Measurements from ENCODE around the gene COQ4.

The COQ4 gene

GRCh38 chr9:128340691-128341434 lies 18.2 kb downstream of the COQ4 start:
- H2BK12ac ChIP-seq (ENCODE audit: low read length), result no peak overlapping the region
- H3K27me3 ChIP-seq (ENCODE audit: control insufficient read depth in 3 of 3, insufficient read depth in 3 of 3, low read depth in 1 of 3, low read length in 3 of 3), result peaks cover 0 to 7% (median 2%) of the 10 kb centered on the region in 3 experiments
- H2AK5ac ChIP-seq (ENCODE audit: low read depth, low read length), result peak overlapping the region; percentile 15
- H2AFZ ChIP-seq (ENCODE audit: low read length), result peak overlapping the region; percentile 97
- no peak overlapping the region for H2BK5ac ChIP-seq (ENCODE audit: low read length)
- H3K23ac ChIP-seq (ENCODE audit: low read depth, low read length, poor library complexity), result peak overlapping the region; percentile 52
- H3K4me3 ChIP-seq (ENCODE audit: low read length in 2 of 2), result peak overlapping the region; percentile 85 to 87
- H3K9me3 ChIP-seq (replicated peaks in 1 of 2; ENCODE audit: control insufficient read depth in 2 of 2, insufficient read depth in 1 of 2, low read depth in 1 of 2, low read length in 2 of 2), result no peaks in the 10 kb centered on the region
- peaks cover 12 to 44% of the 10 kb centered on the region in 2 donors for H3K36me3 ChIP-seq (replicated peaks in 1 of 2; ENCODE audit: control insufficient read depth in 2 of 2, insufficient read depth in 2 of 2, low read length in 2 of 2)
- H3K4ac ChIP-seq (ENCODE audit: low read length), result no peak overlapping the region
- DNase-seq (ENCODE audit: low spot score), result no peak
- no peak overlapping the region for H3K27ac ChIP-seq (replicated peaks; ENCODE audit: low read length)
- H3K4me2 ChIP-seq (ENCODE audit: insufficient read depth, low read length, poor library complexity, severe bottlenecking), result peak overlapping the region; percentile 97
- no CpG with 5 or more reads among the region's 48 CpGs for WGBS, 2 donors (ENCODE audit: extremely low coverage in 2 of 2, insufficient read length in 2 of 2, insufficient replicate concordance in 1 of 2)
- H2BK120ac ChIP-seq (ENCODE audit: low read depth, low read length), result no peak overlapping the region
- H3K18ac ChIP-seq (ENCODE audit: low read length), result peak overlapping the region; percentile 62
- H3K4me1 ChIP-seq (ENCODE audit: control insufficient read depth in 2 of 2, insufficient read depth in 1 of 2, low read depth in 1 of 2, low read length in 2 of 2), result peaks cover 4 to 9% of the 10 kb centered on the region in 2 donors
- H3K9ac ChIP-seq (ENCODE audit: low read depth, low read length, poor library complexity), result peak overlapping the region; percentile 73
- no peak overlapping the region for H3K14ac ChIP-seq (ENCODE audit: low read length)
- H2BK15ac ChIP-seq (ENCODE audit: low read length), result no peak overlapping the region
- no peak overlapping the region for H4K91ac ChIP-seq (ENCODE audit: low read depth, low read length, poor library complexity)
- H4K8ac ChIP-seq (ENCODE audit: low read depth, low read length), result no peak overlapping the region
- H3K79me1 ChIP-seq (ENCODE audit: low read depth, low read length), result no peaks in the 10 kb centered on the region

- Histone ChIP-seq H3K18ac (ENCODE audit: low read length) (no peak overlapping the region), H3K23ac (ENCODE audit: low read depth, low read length, poor library complexity) (peak overlapping the region; percentile 52), H3K36me3 (replicated peaks in 1 of 2; ENCODE audit: control insufficient read depth in 2 of 2, insufficient read depth in 2 of 2, low read length in 2 of 2) (peaks cover 12 to 42% of the 10 kb centered on the region in 2 donors), H2BK12ac (ENCODE audit: low read length) (no peak overlapping the region), H2BK5ac (ENCODE audit: low read length) (no peak overlapping the region), H4K91ac (ENCODE audit: low read depth, low read length, poor library complexity) (no peak overlapping the region), H3K9me3 (replicated peaks in 1 of 2; ENCODE audit: control insufficient read depth in 2 of 2, insufficient read depth in 1 of 2, low read depth in 1 of 2, low read length in 2 of 2) (no peaks in the 10 kb centered on the region), H3K27me3 (ENCODE audit: control insufficient read depth in 3 of 3, insufficient read depth in 3 of 3, low read depth in 1 of 3, low read length in 3 of 3) (peaks cover 0 to 7% (median 2%) of the 10 kb centered on the region in 3 experiments), H3K4me1 (ENCODE audit: control insufficient read depth in 2 of 2, insufficient read depth in 1 of 2, low read depth in 1 of 2, low read length in 2 of 2) (peaks cover 4 to 9% of the 10 kb centered on the region in 2 donors), H2BK15ac (ENCODE audit: low read length) (no peak overlapping the region), H2BK120ac (ENCODE audit: low read depth, low read length) (no peak overlapping the region), H3K27ac (replicated peaks; ENCODE audit: low read length) (no peak overlapping the region), H2AFZ (ENCODE audit: low read length) (peak overlapping the region; percentile 97), H3K9ac (ENCODE audit: low read depth, low read length, poor library complexity) (no peak overlapping the region), H2AK5ac (ENCODE audit: low read depth, low read length) (peak overlapping the region; percentile 15), H3K14ac (ENCODE audit: low read length) (no peak overlapping the region), H3K4me3 (ENCODE audit: low read length in 2 of 2) (peak overlapping the region; percentile 67 to 85), H3K79me1 (ENCODE audit: low read depth, low read length) (no peaks in the 10 kb centered on the region), H3K4ac (ENCODE audit: low read length) (no peak overlapping the region), H3K4me2 (ENCODE audit: insufficient read depth, low read length, poor library complexity, severe bottlenecking) (peak overlapping the region; percentile 97), H4K8ac (ENCODE audit: low read depth, low read length) (no peak overlapping the region)
- WGBS, 2 donors (ENCODE audit: extremely low coverage in 2 of 2, insufficient read length in 2 of 2, insufficient replicate concordance in 1 of 2), result no CpG with 5 or more reads among the region's 13 CpGs
- no peak for DNase-seq (ENCODE audit: low spot score)
These were observed 18.8 kb downstream of the COQ4 start for GRCh38 chr9:128341435-128341849.

- Histone ChIP-seq H3K4me3 (ENCODE audit: low read length in 2 of 2) (no peak overlapping the region), H3K27ac (replicated peaks; ENCODE audit: low read length) (no peak overlapping the region), H3K23ac (ENCODE audit: low read depth, low read length, poor library complexity) (no peak overlapping the region), H2BK15ac (ENCODE audit: low read length) (no peak overlapping the region), H3K9ac (ENCODE audit: low read depth, low read length, poor library complexity) (no peak overlapping the region), H4K8ac (ENCODE audit: low read depth, low read length) (no peak overlapping the region), H2BK5ac (ENCODE audit: low read length) (no peak overlapping the region), H2AK5ac (ENCODE audit: low read depth, low read length) (peak overlapping the region; percentile 42), H2AFZ (ENCODE audit: low read length) (no peak overlapping the region), H3K18ac (ENCODE audit: low read length) (no peak overlapping the region), H3K14ac (ENCODE audit: low read length) (no peak overlapping the region), H2BK120ac (ENCODE audit: low read depth, low read length) (no peak overlapping the region), H4K91ac (ENCODE audit: low read depth, low read length, poor library complexity) (no peak overlapping the region), H3K27me3 (ENCODE audit: control insufficient read depth in 3 of 3, insufficient read depth in 3 of 3, low read depth in 1 of 3, low read length in 3 of 3) (peaks cover 0 to 7% (median 2%) of the 10 kb centered on the region in 3 experiments), H2BK12ac (ENCODE audit: low read length) (no peak overlapping the region), H3K4me1 (ENCODE audit: control insufficient read depth in 2 of 2, insufficient read depth in 1 of 2, low read depth in 1 of 2, low read length in 2 of 2) (peaks cover 4 to 9% of the 10 kb centered on the region in 2 donors), H3K36me3 (replicated peaks in 1 of 2; ENCODE audit: control insufficient read depth in 2 of 2, insufficient read depth in 2 of 2, low read length in 2 of 2) (peaks cover 12 to 59% of the 10 kb centered on the region in 2 donors), H3K4me2 (ENCODE audit: insufficient read depth, low read length, poor library complexity, severe bottlenecking) (no peak overlapping the region), H3K9me3 (replicated peaks in 1 of 2; ENCODE audit: control insufficient read depth in 2 of 2, insufficient read depth in 1 of 2, low read depth in 1 of 2, low read length in 2 of 2) (no peaks in the 10 kb centered on the region), H3K79me1 (ENCODE audit: low read depth, low read length) (no peaks in the 10 kb centered on the region), H3K4ac (ENCODE audit: low read length) (no peak overlapping the region)
- no CpG with 5 or more reads among the region's 8 CpGs for WGBS, 2 donors (ENCODE audit: extremely low coverage in 2 of 2, insufficient read length in 2 of 2, insufficient replicate concordance in 1 of 2)
- DNase-seq (ENCODE audit: low spot score), result no peak
These were observed 20.5 kb downstream of the COQ4 start for GRCh38 chr9:128342971-128343680.

- H2BK5ac ChIP-seq (ENCODE audit: low read length), result no peak overlapping the region
- no peak overlapping the region for H2BK120ac ChIP-seq (ENCODE audit: low read depth, low read length)
- DNase-seq (ENCODE audit: low spot score), result no peak
These were observed 21.2 kb downstream of the COQ4 start for GRCh38 chr9:128343855-128344254.

More at GRCh38 chr9:128343855-128344254, 21.2 kb downstream of the COQ4 start:
- Histone ChIP-seq H3K4me1 (ENCODE audit: control insufficient read depth in 2 of 2, insufficient read depth in 1 of 2, low read depth in 1 of 2, low read length in 2 of 2) (peaks cover 4 to 9% of the 10 kb centered on the region in 2 donors), H3K27me3 (ENCODE audit: control insufficient read depth in 3 of 3, insufficient read depth in 3 of 3, low read depth in 1 of 3, low read length in 3 of 3) (peaks cover 0 to 7% (median 2%) of the 10 kb centered on the region in 3 experiments), H2BK12ac (ENCODE audit: low read length) (no peak overlapping the region), H2AK5ac (ENCODE audit: low read depth, low read length) (no peak overlapping the region), H3K4me2 (ENCODE audit: insufficient read depth, low read length, poor library complexity, severe bottlenecking) (no peak overlapping the region), H4K8ac (ENCODE audit: low read depth, low read length) (no peak overlapping the region), H3K9me3 (replicated peaks in 1 of 2; ENCODE audit: control insufficient read depth in 2 of 2, insufficient read depth in 1 of 2, low read depth in 1 of 2, low read length in 2 of 2) (no peaks in the 10 kb centered on the region), H3K9ac (ENCODE audit: low read depth, low read length, poor library complexity) (no peak overlapping the region), H3K4me3 (ENCODE audit: low read length in 2 of 2) (no peak overlapping the region), H2AFZ (ENCODE audit: low read length) (no peak overlapping the region), H3K4ac (ENCODE audit: low read length) (no peak overlapping the region), H3K18ac (ENCODE audit: low read length) (no peak overlapping the region), H3K79me1 (ENCODE audit: low read depth, low read length) (no peaks in the 10 kb centered on the region), H3K36me3 (replicated peaks in 1 of 2; ENCODE audit: control insufficient read depth in 2 of 2, insufficient read depth in 2 of 2, low read length in 2 of 2) (peaks cover 14 to 66% of the 10 kb centered on the region in 2 donors), H3K23ac (ENCODE audit: low read depth, low read length, poor library complexity) (no peak overlapping the region), H3K27ac (replicated peaks; ENCODE audit: low read length) (no peak overlapping the region), H4K91ac (ENCODE audit: low read depth, low read length, poor library complexity) (no peak overlapping the region), H3K14ac (ENCODE audit: low read length) (no peak overlapping the region), H2BK15ac (ENCODE audit: low read length) (no peak overlapping the region)
- no CpG with 5 or more reads among the region's 4 CpGs for WGBS, 2 donors (ENCODE audit: extremely low coverage in 2 of 2, insufficient read length in 2 of 2, insufficient replicate concordance in 1 of 2)

All from neuronal stem cell (in vitro differentiated cells).